Liver (tissue), 3 donors: ENCODE results near the gene CHTF8.

Experiments
- EGR1 ChIP-seq, 2 donors: IDR thresholded peaks; 2 replicates each; pipeline ENCODE4 v1.6.1; 2016 to 2018; ENCODE audit warnings: antibody characterized with exemption in 2 of 2, low read depth in 2 of 2
- GABPA ChIP-seq, 2 donors: IDR thresholded peaks in 1 of 2; conservative IDR thresholded peaks in 1 of 2; 2 replicates each; pipeline ENCODE4 v1.6.1; 2016; ENCODE audit warnings: antibody characterized with exemption in 2 of 2, mild to moderate bottlenecking in 1 of 2, moderate library complexity in 1 of 2
- NR2F2 ChIP-seq: IDR thresholded peaks from 2 replicates; pipeline ENCODE4 v1.6.1; 2016; ENCODE audit warnings: antibody characterized with exemption
- RAD21 ChIP-seq, 2 donors: IDR thresholded peaks; 2 replicates each; pipeline ENCODE4 v1.6.1; 2016; ENCODE audit warnings: antibody characterized with exemption in 2 of 2, mild to moderate bottlenecking in 2 of 2
- REST ChIP-seq: IDR thresholded peaks from 2 replicates; pipeline ENCODE4 v1.6.1; 2016; ENCODE audit warnings: antibody characterized with exemption, mild to moderate bottlenecking
- SP1 ChIP-seq: IDR thresholded peaks from 2 replicates; pipeline ENCODE4 v1.6.1; 2018; ENCODE audit warnings: antibody characterized with exemption, mild to moderate bottlenecking
- TAF1 ChIP-seq: conservative IDR thresholded peaks from 2 replicates; pipeline ENCODE4 v1.6.1; 2016; ENCODE audit warnings: antibody characterized with exemption, mild to moderate bottlenecking
- YY1 ChIP-seq: IDR thresholded peaks from 2 replicates; pipeline ENCODE4 v1.6.1; 2016; ENCODE audit warnings: antibody characterized with exemption, mild to moderate bottlenecking
- TF ChIP-seq, protein P1 (sequence below): fragments of 150-350 bp; IDR thresholded peaks from 2 replicates; pipeline ENCODE4 v1.5.1; 2017; ENCODE audit warnings: improper control_type of control experiment, low read depth, low read length; ENCODE audit not compliant: missing input control
- TF ChIP-seq, protein P2 (sequence below): IDR thresholded peaks from 2 replicates; pipeline ENCODE4 v1.6.1; 2016; ENCODE audit warnings: antibody characterized with exemption
- donor health status: healthy.
- donor health status: healthy.

GRCh38 chr16:69115361-69115760 lies 17.0 kb downstream of the CHTF8 start:
- TF ChIP-seq REST: no peak
- TF ChIP-seq, protein P1, sequence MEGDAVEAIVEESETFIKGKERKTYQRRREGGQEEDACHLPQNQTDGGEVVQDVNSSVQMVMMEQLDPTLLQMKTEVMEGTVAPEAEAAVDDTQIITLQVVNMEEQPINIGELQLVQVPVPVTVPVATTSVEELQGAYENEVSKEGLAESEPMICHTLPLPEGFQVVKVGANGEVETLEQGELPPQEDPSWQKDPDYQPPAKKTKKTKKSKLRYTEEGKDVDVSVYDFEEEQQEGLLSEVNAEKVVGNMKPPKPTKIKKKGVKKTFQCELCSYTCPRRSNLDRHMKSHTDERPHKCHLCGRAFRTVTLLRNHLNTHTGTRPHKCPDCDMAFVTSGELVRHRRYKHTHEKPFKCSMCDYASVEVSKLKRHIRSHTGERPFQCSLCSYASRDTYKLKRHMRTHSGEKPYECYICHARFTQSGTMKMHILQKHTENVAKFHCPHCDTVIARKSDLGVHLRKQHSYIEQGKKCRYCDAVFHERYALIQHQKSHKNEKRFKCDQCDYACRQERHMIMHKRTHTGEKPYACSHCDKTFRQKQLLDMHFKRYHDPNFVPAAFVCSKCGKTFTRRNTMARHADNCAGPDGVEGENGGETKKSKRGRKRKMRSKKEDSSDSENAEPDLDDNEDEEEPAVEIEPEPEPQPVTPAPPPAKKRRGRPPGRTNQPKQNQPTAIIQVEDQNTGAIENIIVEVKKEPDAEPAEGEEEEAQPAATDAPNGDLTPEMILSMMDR: no peak
- TF ChIP-seq GABPA (IDR thresholded peaks at IDR 0.05 in 1 of 2, conservative IDR thresholded peaks at IDR 0.05 in 1 of 2): no peak
- TF ChIP-seq EGR1 (IDR thresholded peaks at IDR 0.05; ENCODE audit: low read depth in 2 of 2): no peak
- no peak for TF ChIP-seq SP1
- TF ChIP-seq RAD21 (IDR thresholded peaks at IDR 0.05): no peak
- no peak for TF ChIP-seq TAF1
- TF ChIP-seq YY1: no peak
- TF ChIP-seq NR2F2: no peak
- TF ChIP-seq, protein P2, sequence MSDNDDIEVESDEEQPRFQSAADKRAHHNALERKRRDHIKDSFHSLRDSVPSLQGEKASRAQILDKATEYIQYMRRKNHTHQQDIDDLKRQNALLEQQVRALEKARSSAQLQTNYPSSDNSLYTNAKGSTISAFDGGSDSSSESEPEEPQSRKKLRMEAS: no peak
